ENCODE results near the gene KIF26A.
"Not testable (repeated sequence)": the region's sequence is repeated elsewhere in the genome, so short reads cannot be mapped to it uniquely, and the experiment has no call there.

Gene KIF26A

GRCh38 chr14:104194016-104194415 is 55.6 kb downstream of the KIF26A start:
- no peak for DNase-seq (ENCODE audit: low spot score)

- DNase-seq (ENCODE audit: low spot score): no peak
These were observed 56.3 kb downstream of the KIF26A start for GRCh38 chr14:104194716-104195115.

GRCh38 chr14:104195361-104195760 is 57.0 kb downstream of the KIF26A start:
- no peak for DNase-seq (ENCODE audit: low spot score)

- no peak for DNase-seq (ENCODE audit: low spot score)
These were observed 57.5 kb downstream of the KIF26A start for GRCh38 chr14:104195878-104196277.

- DNase-seq (ENCODE audit: low spot score): peak; percentile 41
These were observed 58.2 kb downstream of the KIF26A start for GRCh38 chr14:104196461-104197140.

GRCh38 chr14:104197449-104198247 is 59.3 kb downstream of the KIF26A start:
- no peak for DNase-seq (ENCODE audit: low spot score)

GRCh38 chr14:104199266-104199895 is 61.0 kb downstream of the KIF26A start:
- DNase-seq (ENCODE audit: low spot score): no peak

- no peak for DNase-seq (ENCODE audit: low spot score)
These were observed 61.7 kb downstream of the KIF26A start for GRCh38 chr14:104200106-104200505.

- no peak for DNase-seq (ENCODE audit: low spot score)
These were observed 62.2 kb downstream of the KIF26A start for GRCh38 chr14:104200591-104200990.

- DNase-seq (ENCODE audit: low spot score): no peak
These were observed 62.7 kb downstream of the KIF26A start for GRCh38 chr14:104201063-104201462.

GRCh38 chr14:104201496-104201895 is 63.1 kb downstream of the KIF26A start:
- no peak for DNase-seq (ENCODE audit: low spot score)

- DNase-seq (ENCODE audit: low spot score): peak; percentile 33
These were observed 64.1 kb downstream of the KIF26A start for GRCh38 chr14:104202259-104203070.

- DNase-seq (ENCODE audit: low spot score): no peak
These were observed 64.7 kb downstream of the KIF26A start for GRCh38 chr14:104203071-104203425.

- no peak for DNase-seq (ENCODE audit: low spot score)
These were observed 66.3 kb downstream of the KIF26A start for GRCh38 chr14:104204660-104205149.

- no peak for DNase-seq (ENCODE audit: low spot score)
These were observed 67.4 kb downstream of the KIF26A start for GRCh38 chr14:104205781-104206180.

- DNase-seq (ENCODE audit: low spot score): peak; percentile 64
These were observed 68.0 kb downstream of the KIF26A start for GRCh38 chr14:104206281-104206904.

GRCh38 chr14:104207142-104208014 is 69.0 kb downstream of the KIF26A start:
- no peak for DNase-seq (ENCODE audit: low spot score)

GRCh38 chr14:104208015-104208295 is 69.6 kb downstream of the KIF26A start:
- not testable (repeated sequence) for DNase-seq (ENCODE audit: low spot score)

- not testable (repeated sequence) for DNase-seq (ENCODE audit: low spot score)
These were observed 69.9 kb downstream of the KIF26A start for GRCh38 chr14:104208331-104208730.

- not testable (repeated sequence) for DNase-seq (ENCODE audit: low spot score)
These were observed 70.7 kb downstream of the KIF26A start for GRCh38 chr14:104209071-104209470.

Data from Ammon's horn (tissue), 1 donor.